ENCODE measurements around the gene TMEM271. TPM values are rescaled to one million over a fixed set of nuclear protein-coding genes. Genes with fewer than 3 reads are reported as not detected.

TMEM271 gene
- total and polyA plus RNA-seq, 4 donors, result not detected

DNA sequence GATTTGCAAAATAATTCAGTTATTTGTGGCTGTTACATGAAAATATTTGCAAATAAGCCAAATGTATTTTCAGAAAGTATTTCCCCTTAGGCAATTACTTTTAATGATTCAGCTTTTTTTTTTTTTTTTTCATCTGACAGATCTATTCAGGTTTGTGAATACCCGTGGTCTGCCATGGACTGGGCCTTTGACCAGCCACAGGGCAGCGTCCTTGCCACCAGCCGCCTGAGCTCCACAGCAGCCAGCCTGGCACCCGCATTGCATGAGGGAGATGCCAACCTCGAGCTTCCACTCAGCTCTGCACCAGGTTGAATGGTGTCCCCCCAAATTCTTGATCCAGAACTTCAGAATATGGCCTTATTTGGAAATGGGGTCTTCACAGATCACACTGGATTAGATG, 14.7 kb downstream of the TMEM271 start:
- Histone ChIP-seq H3K4me3 (no peak overlapping the region), H3K36me3 (ENCODE audit: control insufficient read depth in 4 of 4, insufficient read depth in 4 of 4, low read length in 4 of 4) (no peaks in the 10 kb centered on the region), H3K9me3 (ENCODE audit: control insufficient read depth in 4 of 4, insufficient read depth in 3 of 4, low read length in 3 of 4) (peaks cover 0 to 9% (median 3%) of the 10 kb centered on the region in 4 donors), H3K9ac (ENCODE audit: insufficient read depth in 1 of 2, low read length in 2 of 2) (no peak overlapping the region), H3K27me3 (ENCODE audit: control insufficient read depth in 3 of 3, insufficient read depth in 3 of 3, low read length in 2 of 3) (no peaks in the 10 kb centered on the region), H3K27ac (ENCODE audit: low read depth in 1 of 2, low read length in 1 of 2) (no peak overlapping the region), H3K4me1 (ENCODE audit: control insufficient read depth in 5 of 5, insufficient read depth in 5 of 5, low read length in 5 of 5) (no peaks in the 10 kb centered on the region)
- TF ChIP-seq, protein P1, sequence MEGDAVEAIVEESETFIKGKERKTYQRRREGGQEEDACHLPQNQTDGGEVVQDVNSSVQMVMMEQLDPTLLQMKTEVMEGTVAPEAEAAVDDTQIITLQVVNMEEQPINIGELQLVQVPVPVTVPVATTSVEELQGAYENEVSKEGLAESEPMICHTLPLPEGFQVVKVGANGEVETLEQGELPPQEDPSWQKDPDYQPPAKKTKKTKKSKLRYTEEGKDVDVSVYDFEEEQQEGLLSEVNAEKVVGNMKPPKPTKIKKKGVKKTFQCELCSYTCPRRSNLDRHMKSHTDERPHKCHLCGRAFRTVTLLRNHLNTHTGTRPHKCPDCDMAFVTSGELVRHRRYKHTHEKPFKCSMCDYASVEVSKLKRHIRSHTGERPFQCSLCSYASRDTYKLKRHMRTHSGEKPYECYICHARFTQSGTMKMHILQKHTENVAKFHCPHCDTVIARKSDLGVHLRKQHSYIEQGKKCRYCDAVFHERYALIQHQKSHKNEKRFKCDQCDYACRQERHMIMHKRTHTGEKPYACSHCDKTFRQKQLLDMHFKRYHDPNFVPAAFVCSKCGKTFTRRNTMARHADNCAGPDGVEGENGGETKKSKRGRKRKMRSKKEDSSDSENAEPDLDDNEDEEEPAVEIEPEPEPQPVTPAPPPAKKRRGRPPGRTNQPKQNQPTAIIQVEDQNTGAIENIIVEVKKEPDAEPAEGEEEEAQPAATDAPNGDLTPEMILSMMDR (IDR thresholded peaks at IDR 0.05; ENCODE audit: control extremely low read depth, extremely low read depth), result no peak
- 79 to 87% methylated on average over 5 of the region's 5 CpGs for WGBS, 2 donors
- no peak for ATAC-seq (ENCODE audit: insufficient read depth, low FRiP score)
- DNase-seq, result no peak

DNA sequence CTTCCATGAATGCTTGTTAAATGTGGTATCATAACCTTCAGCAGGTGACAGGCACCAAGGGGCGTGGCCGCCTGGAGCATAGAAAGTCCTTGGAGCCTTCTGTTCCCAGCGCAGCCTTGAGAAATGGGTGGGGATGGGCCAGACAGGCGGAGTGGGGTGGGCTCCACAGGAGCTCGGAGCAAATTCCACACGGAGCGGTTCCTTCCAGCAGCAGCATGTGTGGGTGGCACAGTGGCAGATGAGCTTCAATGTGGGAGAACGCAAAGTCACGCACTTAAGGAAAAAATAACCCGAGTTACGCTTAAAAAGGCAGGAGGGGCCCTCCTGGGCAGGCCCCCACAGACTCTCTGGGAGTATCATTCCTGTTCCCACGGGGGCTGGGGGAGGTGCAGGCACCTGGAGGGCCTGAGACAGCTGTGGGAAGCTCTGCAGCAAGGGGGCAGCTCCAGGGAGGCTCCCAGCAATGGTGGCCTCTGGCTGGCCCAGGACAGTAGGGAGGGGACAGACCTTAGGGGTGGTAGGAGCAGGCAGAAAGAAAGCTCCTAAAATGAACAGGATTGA, 15.3 kb downstream of the TMEM271 start:
- WGBS, 2 donors, result 73 to 82% methylated on average over 12 of the region's 12 CpGs
- Histone ChIP-seq H3K27ac (ENCODE audit: low read depth in 1 of 2, low read length in 1 of 2) (no peak overlapping the region), H3K27me3 (ENCODE audit: control insufficient read depth in 3 of 3, insufficient read depth in 3 of 3, low read length in 2 of 3) (no peaks in the 10 kb centered on the region), H3K9me3 (ENCODE audit: control insufficient read depth in 4 of 4, insufficient read depth in 3 of 4, low read length in 3 of 4) (peaks cover 0 to 9% (median 3%) of the 10 kb centered on the region in 4 donors), H3K4me3 (no peak overlapping the region), H3K36me3 (ENCODE audit: control insufficient read depth in 4 of 4, insufficient read depth in 4 of 4, low read length in 4 of 4) (no peaks in the 10 kb centered on the region), H3K4me1 (ENCODE audit: control insufficient read depth in 5 of 5, insufficient read depth in 5 of 5, low read length in 5 of 5) (no peaks in the 10 kb centered on the region), H3K9ac (ENCODE audit: insufficient read depth in 1 of 2, low read length in 2 of 2) (no peak overlapping the region)
- TF ChIP-seq, protein P1 (IDR thresholded peaks at IDR 0.05; ENCODE audit: control extremely low read depth, extremely low read depth), result no peak
- ATAC-seq (ENCODE audit: insufficient read depth, low FRiP score) (no peak), DNase-seq (no peak)

DNA sequence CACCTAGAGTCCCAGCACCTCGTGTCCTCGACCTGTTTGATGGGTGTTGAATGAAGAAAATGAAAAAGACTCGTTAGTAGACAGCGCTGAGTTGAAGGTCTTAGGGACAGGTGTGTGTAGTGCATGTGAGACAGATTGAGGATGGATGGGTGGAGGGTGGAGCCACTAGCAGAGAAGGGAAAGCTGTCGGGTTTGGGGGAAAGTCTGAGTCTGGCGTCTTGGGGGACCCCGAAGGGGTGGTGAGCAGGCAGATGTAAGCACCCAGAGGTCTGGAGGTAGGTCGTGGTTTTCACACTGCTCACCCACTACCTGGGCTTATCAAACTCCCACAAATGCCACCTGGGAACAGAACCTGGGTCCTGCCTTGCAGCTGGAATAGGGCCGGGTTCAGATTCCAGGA, 16.0 kb downstream of the TMEM271 start:
- Histone ChIP-seq H3K9ac (ENCODE audit: insufficient read depth in 1 of 2, low read length in 2 of 2) (no peak overlapping the region), H3K4me3 (no peak overlapping the region), H3K27ac (ENCODE audit: low read depth in 1 of 2, low read length in 1 of 2) (no peak overlapping the region), H3K9me3 (ENCODE audit: control insufficient read depth in 4 of 4, insufficient read depth in 3 of 4, low read length in 3 of 4) (peaks cover 0 to 9% (median 3%) of the 10 kb centered on the region in 4 donors), H3K4me1 (ENCODE audit: control insufficient read depth in 5 of 5, insufficient read depth in 5 of 5, low read length in 5 of 5) (no peaks in the 10 kb centered on the region), H3K27me3 (ENCODE audit: control insufficient read depth in 3 of 3, insufficient read depth in 3 of 3, low read length in 2 of 3) (no peaks in the 10 kb centered on the region), H3K36me3 (ENCODE audit: control insufficient read depth in 4 of 4, insufficient read depth in 4 of 4, low read length in 4 of 4) (no peaks in the 10 kb centered on the region)
- no peak for DNase-seq
- no peak for ATAC-seq (ENCODE audit: insufficient read depth, low FRiP score)
- WGBS, 2 donors, result 78% methylated on average over 9 of the region's 9 CpGs
- TF ChIP-seq, protein P1 (IDR thresholded peaks at IDR 0.05; ENCODE audit: control extremely low read depth, extremely low read depth), result no peak
